Measurements from ENCODE around the gene CXCR4.

The CXCR4 gene

DNA sequence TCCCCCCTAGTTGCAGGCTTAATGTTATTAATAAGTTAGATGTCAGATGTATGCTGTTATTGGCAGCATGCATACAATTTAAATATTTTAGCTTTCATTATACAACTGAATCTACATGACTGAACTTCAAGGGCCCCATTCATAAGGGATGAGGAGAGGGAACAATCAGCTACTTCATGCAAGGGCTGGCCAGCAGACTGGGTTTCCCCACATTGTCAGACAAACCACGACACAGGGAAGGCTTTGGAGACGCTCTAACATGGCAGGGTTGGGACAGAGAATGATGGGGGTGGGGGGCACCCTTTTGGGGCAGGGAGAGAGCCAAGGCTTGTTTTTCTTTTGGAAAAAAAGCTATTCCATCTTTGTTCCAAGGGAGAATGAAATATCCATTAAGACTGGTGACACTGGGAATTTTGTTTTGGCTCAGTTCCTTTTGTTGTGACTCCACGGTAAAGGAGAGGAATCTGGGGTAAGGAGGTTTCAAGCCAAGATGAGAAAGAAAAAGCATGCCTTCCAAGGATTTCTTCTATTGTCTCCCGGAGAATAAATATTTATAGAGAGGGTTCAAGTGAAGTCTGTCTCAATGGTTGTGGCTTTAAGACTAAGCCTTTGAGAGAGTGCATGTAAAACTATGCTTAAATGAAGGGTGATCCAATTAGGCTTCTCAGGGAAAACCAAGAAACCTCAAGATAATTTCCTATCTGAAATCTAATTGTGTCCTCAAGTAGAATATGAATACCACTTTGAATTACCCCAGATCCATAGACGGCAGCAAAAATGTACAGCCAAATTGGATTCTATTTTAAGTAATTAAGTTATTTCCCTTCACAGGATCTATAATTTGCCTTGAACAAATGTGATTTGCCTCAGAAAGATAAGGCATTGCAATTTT lies 5.4 kb downstream of the CXCR4 start:
- Histone ChIP-seq H3K27me3 (ENCODE audit: insufficient read depth, poor library complexity, severe bottlenecking) (peaks cover 86% of the 10 kb centered on the region), H3K4me1 (ENCODE audit: insufficient read depth, poor library complexity, severe bottlenecking) (no peaks in the 10 kb centered on the region), H3K36me3 (ENCODE audit: low read depth) (no peaks in the 10 kb centered on the region), H3K27ac (ENCODE audit: poor library complexity, severe bottlenecking) (no peak overlapping the region), H3K9me3 (ENCODE audit: severe bottlenecking) (no peaks in the 10 kb centered on the region), H3K4me3 (ENCODE audit: severe bottlenecking) (no peak overlapping the region)
- DNase-seq (ENCODE audit: low spot score) (no peak), ATAC-seq (ENCODE audit: low read depth) (no peak)
- TF ChIP-seq, protein P1, sequence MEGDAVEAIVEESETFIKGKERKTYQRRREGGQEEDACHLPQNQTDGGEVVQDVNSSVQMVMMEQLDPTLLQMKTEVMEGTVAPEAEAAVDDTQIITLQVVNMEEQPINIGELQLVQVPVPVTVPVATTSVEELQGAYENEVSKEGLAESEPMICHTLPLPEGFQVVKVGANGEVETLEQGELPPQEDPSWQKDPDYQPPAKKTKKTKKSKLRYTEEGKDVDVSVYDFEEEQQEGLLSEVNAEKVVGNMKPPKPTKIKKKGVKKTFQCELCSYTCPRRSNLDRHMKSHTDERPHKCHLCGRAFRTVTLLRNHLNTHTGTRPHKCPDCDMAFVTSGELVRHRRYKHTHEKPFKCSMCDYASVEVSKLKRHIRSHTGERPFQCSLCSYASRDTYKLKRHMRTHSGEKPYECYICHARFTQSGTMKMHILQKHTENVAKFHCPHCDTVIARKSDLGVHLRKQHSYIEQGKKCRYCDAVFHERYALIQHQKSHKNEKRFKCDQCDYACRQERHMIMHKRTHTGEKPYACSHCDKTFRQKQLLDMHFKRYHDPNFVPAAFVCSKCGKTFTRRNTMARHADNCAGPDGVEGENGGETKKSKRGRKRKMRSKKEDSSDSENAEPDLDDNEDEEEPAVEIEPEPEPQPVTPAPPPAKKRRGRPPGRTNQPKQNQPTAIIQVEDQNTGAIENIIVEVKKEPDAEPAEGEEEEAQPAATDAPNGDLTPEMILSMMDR (IDR thresholded peaks at IDR 0.05; ENCODE audit: poor library complexity, severe bottlenecking) = no peak

DNA sequence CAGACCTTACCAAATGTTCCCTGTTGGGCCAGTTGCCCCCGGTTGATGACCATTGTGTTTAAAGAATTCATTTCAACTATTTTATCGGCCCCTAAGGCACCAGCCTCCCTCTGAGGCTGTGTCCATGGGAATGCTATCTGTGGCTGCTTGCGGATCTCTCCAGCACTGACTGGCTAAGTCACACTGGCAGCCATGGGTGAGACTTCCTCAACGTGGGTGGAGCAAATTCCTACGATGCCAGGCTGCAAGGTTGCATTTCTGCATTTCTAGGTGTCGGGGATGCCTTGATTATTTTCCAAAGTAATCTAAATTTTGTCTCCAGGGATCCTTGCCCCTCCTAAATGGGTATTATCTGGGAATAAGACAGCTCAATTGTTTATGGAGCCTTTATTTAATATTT lies 6.2 kb downstream of the CXCR4 start:
- no peaks in the 10 kb centered on the region for H3K4me1 ChIP-seq (ENCODE audit: insufficient read depth, poor library complexity, severe bottlenecking)
- TF ChIP-seq, protein P1 (IDR thresholded peaks at IDR 0.05; ENCODE audit: poor library complexity, severe bottlenecking) = no peak
- DNase-seq (ENCODE audit: low spot score) (no peak), ATAC-seq (ENCODE audit: low read depth) (no peak)
- H3K36me3 ChIP-seq (ENCODE audit: low read depth) = no peaks in the 10 kb centered on the region
- no peak overlapping the region for H3K27ac ChIP-seq (ENCODE audit: poor library complexity, severe bottlenecking)
- H3K4me3 ChIP-seq (ENCODE audit: severe bottlenecking) = no peak overlapping the region
- no peaks in the 10 kb centered on the region for H3K9me3 ChIP-seq (ENCODE audit: severe bottlenecking)
- peaks cover 82% of the 10 kb centered on the region for H3K27me3 ChIP-seq (ENCODE audit: insufficient read depth, poor library complexity, severe bottlenecking)

DNA sequence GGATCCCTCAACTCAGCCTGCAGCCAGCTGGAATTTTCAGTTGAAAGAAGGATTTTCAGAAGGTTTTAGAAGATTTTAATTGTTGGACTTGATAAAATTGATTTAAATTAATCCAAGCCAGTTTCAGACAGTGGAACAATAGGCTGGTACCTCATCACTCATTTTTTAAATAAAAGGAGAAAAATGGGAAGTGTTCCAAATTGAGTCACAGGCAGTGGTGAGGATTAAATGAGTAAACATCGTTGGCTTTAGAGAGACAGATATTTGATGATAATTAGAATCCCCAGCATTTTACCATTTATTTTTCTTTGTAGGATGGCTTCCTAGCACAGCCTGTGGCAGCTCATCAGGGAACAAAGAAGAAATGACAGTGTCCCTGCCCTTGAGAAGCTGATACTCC lies 7.4 kb downstream of the CXCR4 start:
- peaks cover 70% of the 10 kb centered on the region for H3K27me3 ChIP-seq (ENCODE audit: insufficient read depth, poor library complexity, severe bottlenecking)
- H3K36me3 ChIP-seq (ENCODE audit: low read depth) = no peaks in the 10 kb centered on the region
- H3K4me3 ChIP-seq (ENCODE audit: severe bottlenecking) = no peak overlapping the region
- ATAC-seq (ENCODE audit: low read depth) (no peak), DNase-seq (ENCODE audit: low spot score) (no peak)
- TF ChIP-seq, protein P1 (IDR thresholded peaks at IDR 0.05; ENCODE audit: poor library complexity, severe bottlenecking) = no peak
- H3K4me1 ChIP-seq (ENCODE audit: insufficient read depth, poor library complexity, severe bottlenecking) = no peaks in the 10 kb centered on the region
- no peaks in the 10 kb centered on the region for H3K9me3 ChIP-seq (ENCODE audit: severe bottlenecking)
- no peak overlapping the region for H3K27ac ChIP-seq (ENCODE audit: poor library complexity, severe bottlenecking)

DNA sequence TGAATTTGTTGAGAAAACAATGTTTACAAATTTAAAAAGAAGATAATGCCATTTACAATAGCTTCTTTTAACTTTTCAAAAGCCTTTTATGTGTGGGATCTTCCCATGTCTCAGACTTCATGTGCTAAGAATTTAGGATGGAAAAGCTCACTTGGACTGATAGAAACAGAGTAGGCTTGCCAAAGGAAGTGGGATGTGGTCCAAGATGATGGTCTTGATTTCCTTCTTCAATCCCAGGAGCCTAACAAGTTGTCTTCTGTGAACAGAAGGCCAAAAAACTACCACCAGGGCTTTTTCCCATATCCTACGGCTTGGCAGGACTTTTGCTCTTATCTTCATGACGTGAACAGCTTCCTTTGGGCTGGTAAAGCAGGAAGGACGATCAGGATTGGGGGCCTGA lies 9.5 kb downstream of the CXCR4 start:
- DNase-seq (ENCODE audit: low spot score) = no peak
- no peak for ATAC-seq (ENCODE audit: low read depth)
- no peak overlapping the region for H3K27ac ChIP-seq (ENCODE audit: poor library complexity, severe bottlenecking)
- no peak overlapping the region for H3K4me3 ChIP-seq (ENCODE audit: severe bottlenecking)
- TF ChIP-seq, protein P1 (IDR thresholded peaks at IDR 0.05; ENCODE audit: poor library complexity, severe bottlenecking) = no peak
- no peaks in the 10 kb centered on the region for H3K36me3 ChIP-seq (ENCODE audit: low read depth)
- no peaks in the 10 kb centered on the region for H3K9me3 ChIP-seq (ENCODE audit: severe bottlenecking)
- H3K27me3 ChIP-seq (ENCODE audit: insufficient read depth, poor library complexity, severe bottlenecking) = peaks cover 49% of the 10 kb centered on the region
- H3K4me1 ChIP-seq (ENCODE audit: insufficient read depth, poor library complexity, severe bottlenecking) = no peaks in the 10 kb centered on the region
